Stimulated activated CD4-positive, alpha-beta T cell treated with anti-CD3 and anti-CD28 coated beads, Interleukin-12 subunit alpha, Interleukin-12 subunit beta, amount 100 ng/mL, for 4 hours (primary cell): ENCODE measurements around the gene WNT3A.
A peak's percentile ranks its signal among the peaks of the same experiment; 100 is the strongest.

Experiments
- DNase-seq: peaks from one replicate; pipeline ENCODE4 v3.0.0-alpha.2; 2020

The WNT3A gene

GRCh38 chr1:227999056-227999930 lies 7.5 kb upstream of the WNT3A start:
- peak; percentile 46 for DNase-seq

- no peak for DNase-seq
Observed at GRCh38 chr1:228000416-228000815, 6.4 kb upstream of the WNT3A start.

- DNase-seq, result no peak
Observed at GRCh38 chr1:228000836-228001563, 5.8 kb upstream of the WNT3A start.

GRCh38 chr1:228001738-228002535 lies 4.9 kb upstream of the WNT3A start:
- DNase-seq, result no peak

GRCh38 chr1:228002792-228003191 lies 4.0 kb upstream of the WNT3A start:
- no peak for DNase-seq

- DNase-seq, result no peak
Observed at GRCh38 chr1:228003461-228004330, 3.1 kb upstream of the WNT3A start.

GRCh38 chr1:228004331-228004855 lies 2.4 kb upstream of the WNT3A start:
- no peak for DNase-seq

GRCh38 chr1:228004856-228005462 lies 1.8 kb upstream of the WNT3A start:
- DNase-seq, result no peak

GRCh38 chr1:228005511-228006033 lies 1.2 kb upstream of the WNT3A start:
- DNase-seq, result no peak

GRCh38 chr1:228006034-228006785 lies 588 bp upstream of the WNT3A start:
- DNase-seq, result no peak

GRCh38 chr1:228007049-228007800 lies 427 bp downstream of the WNT3A start:
- DNase-seq, result no peak

GRCh38 chr1:228007801-228008341 lies 1.1 kb downstream of the WNT3A start:
- DNase-seq, result no peak

GRCh38 chr1:228008391-228009115 lies 1.8 kb downstream of the WNT3A start:
- DNase-seq, result no peak

GRCh38 chr1:228009116-228009827 lies 2.5 kb downstream of the WNT3A start:
- DNase-seq, result no peak

GRCh38 chr1:228009828-228010775 lies 3.3 kb downstream of the WNT3A start:
- no peak for DNase-seq

GRCh38 chr1:228010921-228011320 lies 4.1 kb downstream of the WNT3A start:
- no peak for DNase-seq
